ENCODE measurements around the gene LTBP1. TPM values are rescaled to one million over a fixed set of nuclear protein-coding genes. Genes with fewer than 3 reads are reported as not detected.

LTBP1 gene
- total and polyA plus RNA-seq, 4 donors = 5.8 to 57.6 (median 10.2) TPM

GRCh38 chr2:33042819-33043218 is 96.1 kb downstream of the LTBP1 start:
- Histone ChIP-seq H3K9ac (ENCODE audit: low read depth in 1 of 2, low read length in 2 of 2) (peak overlapping the region in 1 of 2 donors; percentile 74), H3K27ac (ENCODE audit: low read depth in 1 of 2, low read length in 2 of 2) (peak overlapping the region; percentile 76 to 87), H3K4me3 (ENCODE audit: low read depth in 1 of 3, low read length in 3 of 3) (peak overlapping the region in 1 of 3 donors; percentile 34), H3K36me3 (ENCODE audit: control insufficient read depth in 4 of 4, insufficient read depth in 3 of 4, low read depth in 1 of 4, low read length in 3 of 4) (no peaks in the 10 kb centered on the region), H3K27me3 (ENCODE audit: control insufficient read depth in 4 of 4, insufficient read depth in 4 of 4, low read length in 3 of 4) (no peaks in the 10 kb centered on the region), H3K4me1 (ENCODE audit: control insufficient read depth in 4 of 4, insufficient read depth in 4 of 4, low read length in 3 of 4) (peaks cover 4 to 43% (median 23%) of the 10 kb centered on the region in 4 donors), H3K9me3 (ENCODE audit: control insufficient read depth in 4 of 4, low read length in 3 of 4) (no peaks in the 10 kb centered on the region)
- no peak for TF ChIP-seq HNF4A (conservative IDR thresholded peaks at IDR 0.05)
- no peak for TF ChIP-seq HNF4G (IDR thresholded peaks at IDR 0.05)
- no peak for TF ChIP-seq RXRA (IDR thresholded peaks at IDR 0.05)
- no peak for TF ChIP-seq SP1 (IDR thresholded peaks at IDR 0.05)
- TF ChIP-seq FOXA2 (IDR thresholded peaks at IDR 0.05) = no peak
- TF ChIP-seq FOXA1 (IDR thresholded peaks at IDR 0.05) = no peak
- TF ChIP-seq GABPA (IDR thresholded peaks at IDR 0.05 in 1 of 2, conservative IDR thresholded peaks at IDR 0.05 in 1 of 2) = no peak
- 81% methylated on average over 3 of the region's 3 CpGs for WGBS
- no peak for DNase-seq (ENCODE audit: low spot score)

DNA sequence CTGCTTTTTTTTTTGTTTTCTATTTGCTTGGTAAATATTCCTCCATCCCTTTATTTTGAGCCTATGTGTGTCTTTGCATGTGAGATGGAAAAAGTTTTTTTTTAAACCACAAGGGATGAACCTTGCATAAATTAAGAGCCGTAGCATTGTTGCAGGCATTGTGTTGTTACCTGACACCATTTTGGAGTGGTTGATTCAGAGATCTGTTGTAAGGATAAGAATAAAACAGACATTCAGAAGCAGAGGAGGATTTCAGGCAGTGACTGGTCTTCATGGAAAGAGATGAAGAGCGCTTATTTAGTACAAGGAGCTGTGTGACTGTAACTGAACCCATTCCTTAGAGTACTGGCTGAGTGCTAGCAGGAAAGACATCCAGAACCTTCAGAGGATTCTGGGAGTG is 101.2 kb downstream of the LTBP1 start:
- peaks cover 1 to 21% (median 9%) of the 10 kb centered on the region in 4 donors for H3K4me1 ChIP-seq (ENCODE audit: control insufficient read depth in 4 of 4, insufficient read depth in 4 of 4, low read length in 3 of 4)
- 21% methylated on average over 2 of the region's 2 CpGs for WGBS
- TF ChIP-seq, protein P1, sequence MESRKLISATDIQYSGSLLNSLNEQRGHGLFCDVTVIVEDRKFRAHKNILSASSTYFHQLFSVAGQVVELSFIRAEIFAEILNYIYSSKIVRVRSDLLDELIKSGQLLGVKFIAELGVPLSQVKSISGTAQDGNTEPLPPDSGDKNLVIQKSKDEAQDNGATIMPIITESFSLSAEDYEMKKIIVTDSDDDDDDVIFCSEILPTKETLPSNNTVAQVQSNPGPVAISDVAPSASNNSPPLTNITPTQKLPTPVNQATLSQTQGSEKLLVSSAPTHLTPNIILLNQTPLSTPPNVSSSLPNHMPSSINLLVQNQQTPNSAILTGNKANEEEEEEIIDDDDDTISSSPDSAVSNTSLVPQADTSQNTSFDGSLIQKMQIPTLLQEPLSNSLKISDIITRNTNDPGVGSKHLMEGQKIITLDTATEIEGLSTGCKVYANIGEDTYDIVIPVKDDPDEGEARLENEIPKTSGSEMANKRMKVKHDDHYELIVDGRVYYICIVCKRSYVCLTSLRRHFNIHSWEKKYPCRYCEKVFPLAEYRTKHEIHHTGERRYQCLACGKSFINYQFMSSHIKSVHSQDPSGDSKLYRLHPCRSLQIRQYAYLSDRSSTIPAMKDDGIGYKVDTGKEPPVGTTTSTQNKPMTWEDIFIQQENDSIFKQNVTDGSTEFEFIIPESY (IDR thresholded peaks at IDR 0.05) = no peak
- TF ChIP-seq HNF4A (conservative IDR thresholded peaks at IDR 0.05) (peak; percentile 2 to 12), GABPA (IDR thresholded peaks at IDR 0.05 in 1 of 2, conservative IDR thresholded peaks at IDR 0.05 in 1 of 2) (no peak), FOXA2 (IDR thresholded peaks at IDR 0.05) (no peak)
- no peak overlapping the region for H3K27ac ChIP-seq (ENCODE audit: low read depth in 1 of 2, low read length in 2 of 2)
- no peak for DNase-seq (ENCODE audit: low spot score)
- H3K9ac ChIP-seq (ENCODE audit: low read depth in 1 of 2, low read length in 2 of 2) = no peak overlapping the region
- no peak overlapping the region for H3K4me3 ChIP-seq (ENCODE audit: low read depth in 1 of 3, low read length in 3 of 3)
- H3K9me3 ChIP-seq (ENCODE audit: control insufficient read depth in 4 of 4, low read length in 3 of 4) = no peaks in the 10 kb centered on the region
- no peaks in the 10 kb centered on the region for H3K36me3 ChIP-seq (ENCODE audit: control insufficient read depth in 4 of 4, insufficient read depth in 3 of 4, low read depth in 1 of 4, low read length in 3 of 4)
- no peaks in the 10 kb centered on the region for H3K27me3 ChIP-seq (ENCODE audit: control insufficient read depth in 4 of 4, insufficient read depth in 4 of 4, low read length in 3 of 4)

DNA sequence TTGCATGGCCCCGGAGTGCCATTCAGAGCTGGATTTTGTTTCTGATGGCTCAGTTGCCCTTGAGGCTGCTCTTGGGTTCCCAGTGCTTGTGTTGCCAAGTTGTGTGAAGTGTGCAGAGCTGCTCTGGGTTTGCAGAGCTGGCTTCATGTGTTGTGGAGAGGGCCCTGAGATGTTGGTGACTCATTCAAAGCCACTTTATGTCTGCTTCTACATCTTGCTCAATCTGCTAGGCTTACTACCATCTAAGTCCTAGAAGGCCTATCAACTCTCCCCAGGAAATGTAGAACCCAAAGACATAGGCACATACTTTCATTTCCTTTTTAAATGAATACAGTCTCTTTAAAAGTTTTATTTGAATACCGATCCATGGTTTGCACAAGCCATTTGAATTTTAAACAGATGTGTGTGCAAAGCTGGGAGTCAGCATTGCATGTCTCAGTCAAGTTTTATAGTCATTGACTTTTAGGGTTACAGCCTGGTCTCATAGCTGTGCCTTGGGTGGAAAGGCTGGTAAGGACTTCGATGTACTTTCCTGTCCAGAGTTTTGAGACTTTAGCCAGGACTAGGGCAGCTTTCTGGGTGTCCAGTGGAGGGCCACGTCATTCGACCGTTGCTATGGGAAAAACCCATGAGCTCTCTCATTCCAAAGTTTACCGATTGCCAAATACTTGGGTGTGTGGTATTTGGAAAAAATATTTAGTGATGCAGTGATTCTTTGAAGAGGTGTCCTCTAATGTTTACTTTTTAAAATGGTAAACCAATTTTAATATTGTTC is 105.0 kb downstream of the LTBP1 start:
- H3K27me3 ChIP-seq (ENCODE audit: control insufficient read depth in 4 of 4, insufficient read depth in 4 of 4, low read length in 3 of 4) = no peaks in the 10 kb centered on the region
- H3K27ac ChIP-seq (ENCODE audit: low read depth in 1 of 2, low read length in 2 of 2) = peak overlapping the region; percentile 84 to 93
- no peak for DNase-seq (ENCODE audit: low spot score)
- no peak overlapping the region for H3K4me3 ChIP-seq (ENCODE audit: low read depth in 1 of 3, low read length in 3 of 3)
- no peaks in the 10 kb centered on the region for H3K9me3 ChIP-seq (ENCODE audit: control insufficient read depth in 4 of 4, low read length in 3 of 4)
- peaks cover 0 to 13% (median 6%) of the 10 kb centered on the region in 4 donors for H3K4me1 ChIP-seq (ENCODE audit: control insufficient read depth in 4 of 4, insufficient read depth in 4 of 4, low read length in 3 of 4)
- WGBS = 37% methylated on average over 7 of the region's 7 CpGs
- peak overlapping the region in 1 of 2 donors; percentile 66 for H3K9ac ChIP-seq (ENCODE audit: low read depth in 1 of 2, low read length in 2 of 2)
- no peaks in the 10 kb centered on the region for H3K36me3 ChIP-seq (ENCODE audit: control insufficient read depth in 4 of 4, insufficient read depth in 3 of 4, low read depth in 1 of 4, low read length in 3 of 4)
- TF ChIP-seq CTCF (IDR thresholded peaks at IDR 0.05; ENCODE audit: low read depth, low read length, missing input control) = no peak
- TF ChIP-seq MAX (IDR thresholded peaks at IDR 0.05) = peak; percentile 63
- no peak for TF ChIP-seq TAF1 (conservative IDR thresholded peaks at IDR 0.05)
- TF ChIP-seq FOXA1 (IDR thresholded peaks at IDR 0.05) = peak; percentile 49
- TF ChIP-seq JUND (IDR thresholded peaks at IDR 0.05) = peak; percentile 78 to 80
- TF ChIP-seq, protein P1 (IDR thresholded peaks at IDR 0.05) = peak; percentile 60
- peak; percentile 89 to 96 for TF ChIP-seq HNF4A (conservative IDR thresholded peaks at IDR 0.05)
- peak; percentile 89 for TF ChIP-seq SP1 (IDR thresholded peaks at IDR 0.05)
- TF ChIP-seq EGR1 (IDR thresholded peaks at IDR 0.05; ENCODE audit: low read depth in 2 of 2) = peak in 1 of 2 donors; percentile 63
- peak; percentile 55 for TF ChIP-seq HNF4G (IDR thresholded peaks at IDR 0.05)
- TF ChIP-seq, protein P2, sequence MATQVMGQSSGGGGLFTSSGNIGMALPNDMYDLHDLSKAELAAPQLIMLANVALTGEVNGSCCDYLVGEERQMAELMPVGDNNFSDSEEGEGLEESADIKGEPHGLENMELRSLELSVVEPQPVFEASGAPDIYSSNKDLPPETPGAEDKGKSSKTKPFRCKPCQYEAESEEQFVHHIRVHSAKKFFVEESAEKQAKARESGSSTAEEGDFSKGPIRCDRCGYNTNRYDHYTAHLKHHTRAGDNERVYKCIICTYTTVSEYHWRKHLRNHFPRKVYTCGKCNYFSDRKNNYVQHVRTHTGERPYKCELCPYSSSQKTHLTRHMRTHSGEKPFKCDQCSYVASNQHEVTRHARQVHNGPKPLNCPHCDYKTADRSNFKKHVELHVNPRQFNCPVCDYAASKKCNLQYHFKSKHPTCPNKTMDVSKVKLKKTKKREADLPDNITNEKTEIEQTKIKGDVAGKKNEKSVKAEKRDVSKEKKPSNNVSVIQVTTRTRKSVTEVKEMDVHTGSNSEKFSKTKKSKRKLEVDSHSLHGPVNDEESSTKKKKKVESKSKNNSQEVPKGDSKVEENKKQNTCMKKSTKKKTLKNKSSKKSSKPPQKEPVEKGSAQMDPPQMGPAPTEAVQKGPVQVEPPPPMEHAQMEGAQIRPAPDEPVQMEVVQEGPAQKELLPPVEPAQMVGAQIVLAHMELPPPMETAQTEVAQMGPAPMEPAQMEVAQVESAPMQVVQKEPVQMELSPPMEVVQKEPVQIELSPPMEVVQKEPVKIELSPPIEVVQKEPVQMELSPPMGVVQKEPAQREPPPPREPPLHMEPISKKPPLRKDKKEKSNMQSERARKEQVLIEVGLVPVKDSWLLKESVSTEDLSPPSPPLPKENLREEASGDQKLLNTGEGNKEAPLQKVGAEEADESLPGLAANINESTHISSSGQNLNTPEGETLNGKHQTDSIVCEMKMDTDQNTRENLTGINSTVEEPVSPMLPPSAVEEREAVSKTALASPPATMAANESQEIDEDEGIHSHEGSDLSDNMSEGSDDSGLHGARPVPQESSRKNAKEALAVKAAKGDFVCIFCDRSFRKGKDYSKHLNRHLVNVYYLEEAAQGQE (IDR thresholded peaks at IDR 0.05) = peak; percentile 92
- no peak for TF ChIP-seq NR2F2 (IDR thresholded peaks at IDR 0.05)
- peak; percentile 46 to 54 for TF ChIP-seq RAD21 (IDR thresholded peaks at IDR 0.05)
- peak in 1 of 2 donors; percentile 79 for TF ChIP-seq RXRA (IDR thresholded peaks at IDR 0.05)

All from liver (tissue), 9 donors.